K562 (cell line): ENCODE data around the gene DNAH10. TPM values are rescaled to one million over a fixed set of nuclear protein-coding genes. Genes with fewer than 3 reads are reported as not detected.

Source experiments
- CHD4 ChIP-seq: fragments of 200-600 bp; sonication (generic); IDR thresholded peaks from 3 replicates; pipeline ENCODE4 v1.6.1; 2012; ENCODE audit warnings: low read depth, mild to moderate bottlenecking, mixed read lengths, low read length, inconsistent platforms; ENCODE audit not compliant: insufficient read depth, insufficient replicate concordance, poor library complexity, severe bottlenecking
- FOXP4 ChIP-seq: sonication (generic); formaldehyde crosslinking; IDR thresholded peaks from 2 replicates; pipeline ENCODE4 v1.8.0; 2022; ENCODE audit warnings: mild to moderate bottlenecking, missing genetic modification reagents, borderline replicate concordance
- JUN ChIP-seq, 2 experiments: sonication (generic) in 1 of 2; formaldehyde crosslinking in 1 of 2; IDR thresholded peaks; 2 replicates each; pipeline versions ENCODE4 v1.6.1 to v1.8.0; 2012 to 2022; ENCODE audit warnings: borderline replicate concordance in 2 of 2, mild to moderate bottlenecking in 2 of 2, improper control_type of control experiment in 1 of 2, low read depth in 1 of 2, low read length in 1 of 2, missing genetic modification reagents in 1 of 2
- NR1H2 ChIP-seq: sonication (generic); formaldehyde crosslinking; IDR thresholded peaks from 2 replicates; pipeline ENCODE4 v1.4.0; 2020; ENCODE audit warnings: mild to moderate bottlenecking, missing genetic modification reagents
- SIN3B ChIP-seq: fragments of 450-650 bp; IDR thresholded peaks from 2 replicates; pipeline ENCODE4 v1.6.1; 2017; ENCODE audit warnings: low read depth, mild to moderate bottlenecking, moderate library complexity
- TAL1 ChIP-seq: fragments of 450-650 bp; IDR thresholded peaks from 2 replicates; pipeline ENCODE4 v1.6.1; 2016; ENCODE audit warnings: mild to moderate bottlenecking
- ZNF766 ChIP-seq: fragments of 200-800 bp; sonication (Bioruptor generic); conservative IDR thresholded peaks from 2 replicates; pipeline ENCODE4 v1.6.1; 2016; ENCODE audit warnings: missing genetic modification characterization, missing compliant biosample characterization
- polyA plus RNA-seq, 8 experiments: library from polyadenylated mRNA; depleted of rRNA in 4 of 8; stranded (reverse) in 5 of 8; unstranded in 3 of 8; fragments of >200 nt; fragmentation: Nextera tagmentation in 2 of 8; fragmentation: Illumina TruSeq in 1 of 8; extraction: Ambion mirVana in 2 of 8; extraction: Trizol in 1 of 8; gene quantifications; 2 replicates each; pipeline versions ENCODE4 v1.2.1 to v1.2.3, GENCODE V29; 2011 to 2014; ENCODE audit warnings: inconsistent platforms in 1 of 8, missing spikeins in 1 of 8
- total RNA-seq, 7 experiments: library from RNA; depleted of rRNA in 6 of 7; stranded (reverse); fragments of >200 nt in 6 of 7; fragmentation: Illumina TruSeq in 2 of 7; extraction: Trizol in 2 of 7; gene quantifications; 2 replicates each; pipeline versions ENCODE4 v1.2.1 to v1.2.3, GENCODE V29; 2011 to 2021; ENCODE audit warnings: low replicate concordance in 1 of 7
- TF ChIP-seq, protein P1 (sequence below): sonication (generic); formaldehyde crosslinking; IDR thresholded peaks from 2 replicates; pipeline ENCODE4 v1.8.0; 2022; ENCODE audit warnings: mild to moderate bottlenecking, missing genetic modification reagents

The DNAH10 gene
- total and polyA plus RNA-seq, 9 of the 15 experiments (the other 6 are each of a cell fraction or from before 2014, with no cell fraction given) = 0.01 to 0.06 (median 0.04) TPM; not detected in 1

GRCh38 chr12:123943816-123944215 is 181.7 kb downstream of the DNAH10 start (continued):
- TF ChIP-seq, protein P1, sequence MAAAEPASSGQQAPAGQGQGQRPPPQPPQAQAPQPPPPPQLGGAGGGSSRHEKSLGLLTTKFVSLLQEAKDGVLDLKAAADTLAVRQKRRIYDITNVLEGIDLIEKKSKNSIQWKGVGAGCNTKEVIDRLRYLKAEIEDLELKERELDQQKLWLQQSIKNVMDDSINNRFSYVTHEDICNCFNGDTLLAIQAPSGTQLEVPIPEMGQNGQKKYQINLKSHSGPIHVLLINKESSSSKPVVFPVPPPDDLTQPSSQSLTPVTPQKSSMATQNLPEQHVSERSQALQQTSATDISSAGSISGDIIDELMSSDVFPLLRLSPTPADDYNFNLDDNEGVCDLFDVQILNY (CRISPR knock-in tag) = no peak
- TF ChIP-seq SIN3B = no peak
- TF ChIP-seq NR1H2 (CRISPR knock-in tag) = no peak
- TF ChIP-seq ZNF766 (CRISPR knock-in tag) = no peak
- TF ChIP-seq TAL1 = no peak
- no peak for TF ChIP-seq FOXP4 (CRISPR knock-in tag)
- TF ChIP-seq JUN (IDR thresholded peaks at IDR 0.05; ENCODE audit: borderline replicate concordance, low read depth, low read length) = no peak
- TF ChIP-seq JUN (CRISPR knock-in tag; IDR thresholded peaks at IDR 0.05; ENCODE audit: borderline replicate concordance) = no peak
- TF ChIP-seq CHD4 = no peak
